Mononuclear cell (primary cell): ENCODE results near the gene NPAT. TPM values are rescaled to one million over a fixed set of nuclear protein-coding genes. Genes with fewer than 3 reads are reported as not detected.
"Not testable (repeated sequence)": the region's sequence is repeated elsewhere in the genome, so short reads cannot be mapped to it uniquely, and the experiment has no call there.

ENCODE experiments used
- H3K27me3 ChIP-seq: 2 replicates; pipeline ENCODE4 v1.6.0; 2011; ENCODE audit warnings: low read length, control low read depth; ENCODE audit not compliant: insufficient read depth
- H3K4me1 ChIP-seq: 2 replicates; pipeline ENCODE4 v1.5.1; 2011; ENCODE audit warnings: mild to moderate bottlenecking, low read length, control low read depth; ENCODE audit not compliant: insufficient read depth
- H3K4me3 ChIP-seq: 2 replicates; pipeline ENCODE4 v1.5.1; 2011; ENCODE audit warnings: mild to moderate bottlenecking, low read length, moderate library complexity
- H3K9me3 ChIP-seq: 2 replicates; pipeline ENCODE4 v1.5.1; 2011; ENCODE audit warnings: low read depth, mild to moderate bottlenecking, control low read depth, low read length
- total RNA-seq: library from RNA; depleted of rRNA; stranded (reverse); fragments of >200 nt; gene quantifications from one replicate; pipeline ENCODE4 v1.2.3, GENCODE V29; 2012

NPAT gene
- total RNA-seq, 1 donor = 46.0 TPM

DNA sequence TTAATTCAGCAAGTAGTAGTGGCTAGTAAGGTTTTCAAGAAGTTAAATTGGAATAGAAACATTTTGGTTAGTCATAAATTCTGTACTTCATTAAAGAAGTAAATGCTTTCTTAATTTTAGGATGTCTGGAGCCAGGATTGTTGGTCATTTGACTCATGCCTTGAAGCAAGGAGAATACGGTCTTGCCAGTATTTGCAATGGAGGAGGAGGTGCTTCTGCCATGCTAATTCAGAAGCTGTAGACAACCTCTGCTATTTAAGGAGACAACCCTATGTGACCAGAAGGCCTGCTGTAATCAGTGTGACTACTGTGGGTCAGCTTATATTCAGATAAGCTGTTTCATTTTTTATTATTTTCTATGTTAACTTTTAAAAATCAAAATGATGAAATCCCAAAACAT lies 75.3 kb downstream of the NPAT start:
- H3K27me3 ChIP-seq = no peaks in the 10 kb centered on the region
- no peaks in the 10 kb centered on the region for H3K9me3 ChIP-seq
- H3K4me3 ChIP-seq = no peak overlapping the region
- no peaks in the 10 kb centered on the region for H3K4me1 ChIP-seq

GRCh38 chr11:108144615-108145014 lies 77.8 kb downstream of the NPAT start:
- H3K4me1 ChIP-seq = no peaks in the 10 kb centered on the region

GRCh38 chr11:108142304-108142703 lies 80.1 kb downstream of the NPAT start:
- Histone ChIP-seq H3K27me3 (no peaks in the 10 kb centered on the region), H3K9me3 (no peaks in the 10 kb centered on the region), H3K4me3 (no peak overlapping the region), H3K4me1 (no peaks in the 10 kb centered on the region)

More at GRCh38 chr11:108144615-108145014, 77.8 kb downstream of the NPAT start:
- H3K4me3 ChIP-seq = no peak overlapping the region
- H3K9me3 ChIP-seq = no peaks in the 10 kb centered on the region
- H3K27me3 ChIP-seq = no peaks in the 10 kb centered on the region

- H3K27me3 ChIP-seq = no peaks in the 10 kb centered on the region
These were observed 85.2 kb downstream of the NPAT start for GRCh38 chr11:108137212-108137611.

DNA sequence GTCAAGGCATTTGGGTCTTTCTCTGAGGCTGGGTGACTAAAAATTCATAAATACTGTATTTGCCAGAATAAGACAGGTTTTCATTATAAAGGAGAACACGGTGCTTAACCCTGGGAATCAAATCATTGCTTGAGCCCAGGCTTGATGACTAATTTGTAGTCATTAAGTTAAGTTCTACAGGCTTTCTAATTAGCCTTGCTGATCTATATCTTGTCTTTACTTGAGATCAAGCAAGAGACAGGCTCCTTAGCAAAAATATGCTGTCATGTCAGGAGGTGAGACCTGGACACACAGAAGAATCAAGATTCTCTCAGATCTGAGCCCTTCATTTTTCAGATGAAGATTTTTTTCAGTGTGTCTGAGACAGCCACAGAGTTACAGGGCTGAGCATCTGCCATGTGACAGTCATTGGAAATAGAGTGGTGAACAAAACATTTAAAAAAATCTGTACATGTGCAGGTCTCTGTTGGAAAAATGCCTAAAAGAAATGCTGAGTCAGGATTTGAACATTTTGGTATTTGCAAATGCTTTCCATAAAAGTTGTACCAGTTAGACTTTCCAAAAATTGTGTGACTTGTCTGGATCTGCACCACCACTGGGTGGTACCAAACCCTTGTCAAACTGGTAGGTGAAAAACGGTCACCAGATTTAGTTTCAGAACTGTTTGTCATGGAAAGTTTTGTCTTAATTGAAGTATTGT lies 86.4 kb downstream of the NPAT start:
- H3K4me3 ChIP-seq = no peak overlapping the region
- H3K4me1 ChIP-seq = no peaks in the 10 kb centered on the region
- H3K27me3 ChIP-seq = no peaks in the 10 kb centered on the region
- H3K9me3 ChIP-seq = no peaks in the 10 kb centered on the region

More at GRCh38 chr11:108137212-108137611, 85.2 kb downstream of the NPAT start:
- no peaks in the 10 kb centered on the region for H3K4me1 ChIP-seq
- no peak overlapping the region for H3K4me3 ChIP-seq
- no peaks in the 10 kb centered on the region for H3K9me3 ChIP-seq

DNA sequence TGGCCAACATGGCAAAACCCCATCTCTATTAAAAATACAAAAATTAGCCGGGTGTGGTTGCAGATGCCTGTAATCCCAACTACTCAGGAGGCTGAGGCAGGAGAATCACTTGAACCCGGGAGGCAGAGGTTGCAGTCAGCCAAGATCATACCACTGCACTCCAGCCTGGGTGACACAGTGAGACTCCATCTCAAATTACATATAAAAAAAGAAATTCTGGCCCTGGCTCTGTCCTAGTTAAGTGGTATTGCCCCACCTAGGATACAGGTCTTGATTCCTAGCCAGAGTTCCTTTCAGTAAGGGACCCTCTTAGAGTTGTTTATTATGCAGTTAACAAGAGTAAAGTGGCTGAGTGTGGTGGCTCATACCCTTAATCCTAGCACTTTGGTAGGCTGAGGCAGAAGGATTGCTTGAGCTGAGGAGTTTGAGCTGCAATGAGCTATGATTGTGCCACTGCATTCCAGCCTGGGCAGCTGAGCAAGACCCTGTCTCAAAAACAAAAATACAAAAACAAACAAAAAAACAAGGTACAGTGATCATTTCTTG lies 89.4 kb downstream of the NPAT start:
- not testable (repeated sequence) for H3K9me3 ChIP-seq, H3K27me3 ChIP-seq, H3K4me1 ChIP-seq, H3K4me3 ChIP-seq

- H3K9me3 ChIP-seq = no peaks in the 10 kb centered on the region
- H3K27me3 ChIP-seq = no peaks in the 10 kb centered on the region
- no peak overlapping the region for H3K4me3 ChIP-seq
- no peaks in the 10 kb centered on the region for H3K4me1 ChIP-seq
These were observed 90.4 kb downstream of the NPAT start for GRCh38 chr11:108131993-108132392.

DNA sequence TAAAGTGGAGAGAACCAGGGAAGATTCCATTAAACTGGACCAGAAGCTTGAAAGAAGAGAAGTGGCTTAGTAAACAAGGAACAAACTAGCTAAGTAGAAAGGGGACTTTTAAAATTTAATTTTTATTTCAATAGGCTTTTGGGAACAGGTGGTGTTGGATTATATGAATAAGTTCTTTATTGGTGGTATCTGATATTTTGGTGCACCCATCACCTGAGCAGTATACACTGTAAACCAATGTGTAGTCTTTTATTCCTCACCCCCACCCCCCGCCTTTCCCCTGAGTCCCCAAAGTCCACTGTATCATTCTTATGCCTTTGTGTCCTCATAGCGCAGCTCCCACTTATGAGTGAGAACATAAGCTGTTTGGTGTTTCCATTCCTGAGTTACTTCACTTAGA lies 93.7 kb downstream of the NPAT start:
- H3K27me3 ChIP-seq = no peaks in the 10 kb centered on the region
- H3K4me3 ChIP-seq = no peak overlapping the region
- peaks cover 9% of the 10 kb centered on the region for H3K4me1 ChIP-seq
- no peaks in the 10 kb centered on the region for H3K9me3 ChIP-seq

- no peak overlapping the region for H3K4me3 ChIP-seq
- H3K9me3 ChIP-seq = no peaks in the 10 kb centered on the region
- peaks cover 35% of the 10 kb centered on the region for H3K4me1 ChIP-seq
- no peaks in the 10 kb centered on the region for H3K27me3 ChIP-seq
These were observed 97.3 kb downstream of the NPAT start for GRCh38 chr11:108125096-108125495.

DNA sequence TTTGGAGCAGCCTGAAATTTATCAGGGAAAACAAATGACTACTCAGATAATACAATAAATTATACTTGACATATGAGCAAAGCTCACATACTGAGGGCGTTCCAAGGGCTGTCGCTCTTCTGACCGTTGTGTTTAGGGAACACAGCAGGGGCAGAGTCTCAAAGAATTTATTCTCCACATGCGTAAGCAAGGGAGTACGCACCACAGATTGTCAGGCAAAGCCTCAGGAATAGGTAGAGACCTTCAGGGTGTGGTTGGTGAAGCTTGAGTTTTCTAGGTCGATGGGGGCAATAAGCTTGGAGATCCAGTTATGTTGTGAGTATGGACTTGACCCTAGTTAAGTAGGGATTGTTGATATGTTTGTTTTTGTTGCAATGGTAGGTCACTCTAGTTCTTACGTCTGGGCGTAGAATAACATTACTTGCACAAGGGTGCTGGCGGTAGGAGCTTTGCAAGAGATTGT lies 100.2 kb downstream of the NPAT start:
- Histone ChIP-seq H3K4me3 (peak overlapping the region; percentile 68), H3K27me3 (no peaks in the 10 kb centered on the region), H3K4me1 (peaks cover 35% of the 10 kb centered on the region), H3K9me3 (no peaks in the 10 kb centered on the region)

DNA sequence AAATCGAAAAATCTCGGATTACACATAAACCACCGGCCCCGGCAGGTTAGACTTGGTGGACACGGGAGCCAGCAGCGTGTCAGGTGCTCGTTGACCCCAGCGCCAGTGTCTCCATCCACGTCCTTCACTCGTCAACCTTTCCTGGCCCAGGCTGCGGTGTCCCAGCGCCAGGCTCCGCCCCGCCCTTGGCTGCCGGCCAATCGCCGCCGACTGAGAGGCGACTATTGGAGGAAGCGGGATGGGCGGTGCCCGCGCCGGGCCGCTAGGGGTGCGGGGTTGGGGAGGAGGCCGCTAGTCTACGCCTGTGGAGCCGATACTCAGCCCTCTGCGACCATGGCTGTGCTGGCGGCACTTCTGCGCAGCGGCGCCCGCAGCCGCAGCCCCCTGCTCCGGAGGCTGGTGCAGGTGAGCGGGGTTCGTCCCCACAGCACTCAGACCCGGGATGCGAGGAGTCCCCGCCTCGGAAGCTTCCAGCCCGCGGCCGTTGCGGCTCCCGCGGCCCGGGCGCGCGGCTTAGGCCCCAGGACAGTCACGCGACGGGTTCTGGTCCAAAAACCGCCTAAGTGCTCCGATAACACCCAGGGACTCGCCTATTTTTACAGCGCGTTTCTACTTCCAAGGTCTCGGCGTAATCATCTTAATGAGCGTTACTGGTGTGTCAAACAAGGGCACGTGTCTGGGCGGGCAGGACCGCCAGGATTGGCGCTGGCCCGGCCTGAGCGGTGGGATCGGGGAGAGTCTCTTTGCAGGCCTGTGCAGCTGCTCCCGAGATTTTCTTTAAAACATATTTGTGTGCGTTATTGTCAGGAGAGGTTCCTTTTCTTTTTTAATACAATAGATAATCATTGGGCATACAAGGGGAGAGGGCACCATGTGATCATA lies 100.9 kb downstream of the NPAT start, which contains the start of gene ACAT1:
ACAT1 (plus strand) TSS at position 294 of the 882 bp plus-strand sequence; CDS start at position 334, 40 bp downstream.
- Histone ChIP-seq H3K4me3 (peak within 1 kb of the TSS; percentile 68), H3K4me1 (peaks cover 35% of the 10 kb centered on the region), H3K27me3 (no peaks in the 10 kb centered on the region), H3K9me3 (no peaks in the 10 kb centered on the region)

- H3K9me3 ChIP-seq, H3K27me3 ChIP-seq: not testable (repeated sequence)
- peak overlapping the region; percentile 68 for H3K4me3 ChIP-seq
- peaks cover 35% of the 10 kb centered on the region for H3K4me1 ChIP-seq
These were observed 101.5 kb downstream of the NPAT start for GRCh38 chr11:108120936-108121273.

DNA sequence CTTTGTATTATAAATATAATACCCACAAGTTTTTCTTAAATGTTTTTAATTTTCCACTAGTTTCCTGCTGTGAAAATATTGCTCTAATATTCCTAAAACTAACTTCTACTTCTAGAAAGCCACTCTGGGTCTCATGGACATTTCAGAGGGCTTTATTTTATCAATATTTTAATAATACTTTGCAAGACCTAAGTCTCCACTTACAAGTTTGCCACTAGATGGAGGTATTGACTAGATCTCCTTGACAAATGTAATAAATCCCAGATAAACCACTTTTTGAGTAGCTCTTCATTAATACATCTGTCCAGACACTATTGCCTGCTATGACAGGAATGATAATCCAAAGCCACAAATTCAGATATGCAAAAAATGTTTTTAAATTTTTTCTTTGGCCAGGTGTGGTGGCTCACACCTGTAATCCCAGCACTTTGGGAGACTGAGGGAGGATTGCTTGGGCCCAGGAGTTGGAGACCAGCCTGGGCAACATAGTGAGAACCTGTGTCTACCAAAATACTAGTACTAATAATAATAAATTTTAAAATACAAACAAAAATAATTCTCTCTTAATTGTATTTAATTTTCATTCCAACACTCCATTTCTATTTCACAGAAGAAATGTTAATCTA lies 104.6 kb downstream of the NPAT start:
- H3K27me3 ChIP-seq = no peaks in the 10 kb centered on the region
- H3K4me3 ChIP-seq = no peak overlapping the region
- no peaks in the 10 kb centered on the region for H3K9me3 ChIP-seq
- H3K4me1 ChIP-seq = peaks cover 17% of the 10 kb centered on the region

- no peaks in the 10 kb centered on the region for H3K9me3 ChIP-seq
- H3K27me3 ChIP-seq = no peaks in the 10 kb centered on the region
- no peaks in the 10 kb centered on the region for H3K4me1 ChIP-seq
- H3K4me3 ChIP-seq = no peak overlapping the region
These were observed 106.8 kb downstream of the NPAT start for GRCh38 chr11:108115500-108116140.
